Neural progenitor cell (in vitro differentiated cells): ENCODE results near the gene ATL1.

Experiments used
- EZH2phosphoT487 ChIP-seq: fragments of 200-600 bp; sonication (generic); IDR thresholded peaks from 2 replicates; pipeline ENCODE4 v1.6.1; 2017; ENCODE audit warnings: antibody characterized with exemption
- TF ChIP-seq, protein P1 (sequence below): fragments of 200-600 bp; sonication (generic); IDR thresholded peaks from 2 replicates; pipeline ENCODE4 v1.5.1; 2017; ENCODE audit warnings: antibody characterized with exemption, mild to moderate bottlenecking

- TF ChIP-seq, protein P1, sequence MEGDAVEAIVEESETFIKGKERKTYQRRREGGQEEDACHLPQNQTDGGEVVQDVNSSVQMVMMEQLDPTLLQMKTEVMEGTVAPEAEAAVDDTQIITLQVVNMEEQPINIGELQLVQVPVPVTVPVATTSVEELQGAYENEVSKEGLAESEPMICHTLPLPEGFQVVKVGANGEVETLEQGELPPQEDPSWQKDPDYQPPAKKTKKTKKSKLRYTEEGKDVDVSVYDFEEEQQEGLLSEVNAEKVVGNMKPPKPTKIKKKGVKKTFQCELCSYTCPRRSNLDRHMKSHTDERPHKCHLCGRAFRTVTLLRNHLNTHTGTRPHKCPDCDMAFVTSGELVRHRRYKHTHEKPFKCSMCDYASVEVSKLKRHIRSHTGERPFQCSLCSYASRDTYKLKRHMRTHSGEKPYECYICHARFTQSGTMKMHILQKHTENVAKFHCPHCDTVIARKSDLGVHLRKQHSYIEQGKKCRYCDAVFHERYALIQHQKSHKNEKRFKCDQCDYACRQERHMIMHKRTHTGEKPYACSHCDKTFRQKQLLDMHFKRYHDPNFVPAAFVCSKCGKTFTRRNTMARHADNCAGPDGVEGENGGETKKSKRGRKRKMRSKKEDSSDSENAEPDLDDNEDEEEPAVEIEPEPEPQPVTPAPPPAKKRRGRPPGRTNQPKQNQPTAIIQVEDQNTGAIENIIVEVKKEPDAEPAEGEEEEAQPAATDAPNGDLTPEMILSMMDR: no peak
- no peak for TF ChIP-seq EZH2phosphoT487
Observed at GRCh38 chr14:50677527-50678063, 117.7 kb downstream of the ATL1 start.
